GM18526 (cell line): Measurements from ENCODE around the gene LHPP.

ENCODE experiments used
- POLR2A ChIP-seq: IDR thresholded peaks from 3 replicates; pipeline ENCODE4 v1.6.1; 2011; ENCODE audit not compliant: insufficient read length; ENCODE audit errors: extremely low read depth

Gene LHPP

DNA sequence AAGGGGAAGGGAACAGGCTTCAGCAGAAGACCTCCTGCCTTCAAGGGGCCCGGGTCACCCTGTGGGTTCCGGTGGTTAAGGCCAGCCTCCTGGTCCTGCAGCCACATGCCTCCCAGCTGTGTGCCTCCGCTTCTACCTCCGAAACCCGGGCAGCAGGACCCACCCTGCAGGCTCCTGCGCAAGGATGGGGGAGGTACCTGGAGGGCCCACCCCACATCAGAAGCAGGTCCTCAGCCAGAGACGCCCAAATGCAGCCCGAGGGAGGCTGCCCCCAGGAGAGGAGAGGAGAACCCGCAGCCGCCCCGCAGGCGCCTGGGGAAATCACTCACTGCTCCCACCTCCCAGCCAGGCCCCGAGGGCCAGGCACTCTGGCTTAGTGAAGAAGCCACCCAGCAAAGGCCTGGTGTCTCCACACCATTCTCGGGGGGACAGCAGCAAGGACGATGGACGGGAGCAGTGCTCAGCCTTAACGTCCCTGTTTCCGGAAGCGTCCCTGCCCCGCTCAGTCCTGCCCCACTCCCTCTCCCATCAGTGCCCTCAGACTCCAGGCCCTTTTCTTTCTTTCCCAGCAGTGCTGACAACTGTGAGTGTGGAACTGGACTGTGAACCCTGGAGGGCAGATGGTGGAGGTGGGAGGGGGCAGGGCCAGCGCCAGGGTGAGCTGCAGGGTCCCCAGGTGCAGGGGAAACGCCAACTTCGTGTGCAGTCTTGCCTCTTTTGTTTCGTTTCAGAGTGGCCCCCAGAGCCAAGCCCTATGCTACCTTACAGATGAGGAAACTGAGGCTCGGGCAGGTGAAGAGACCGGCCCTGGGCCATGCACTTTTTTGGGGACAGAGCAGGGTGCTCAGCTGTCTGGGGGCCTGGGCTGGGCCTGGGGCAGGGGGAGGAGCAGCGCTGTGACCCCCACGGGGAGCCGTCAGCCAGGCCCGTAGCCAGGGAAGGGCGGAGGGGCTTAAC, 144.5 kb downstream of the LHPP start:
- no peak for TF ChIP-seq POLR2A

GRCh38 chr10:124606822-124607221, 145.2 kb downstream of the LHPP start:
- no peak for TF ChIP-seq POLR2A

- TF ChIP-seq POLR2A: no peak
Observed at GRCh38 chr10:124607693-124608092, 146.1 kb downstream of the LHPP start.

GRCh38 chr10:124608093-124608721, 146.6 kb downstream of the LHPP start:
- TF ChIP-seq POLR2A: no peak

- TF ChIP-seq POLR2A: no peak
Observed at GRCh38 chr10:124609698-124610097, 148.1 kb downstream of the LHPP start.

- TF ChIP-seq POLR2A: no peak
Observed at GRCh38 chr10:124611738-124612137, 150.1 kb downstream of the LHPP start.

DNA sequence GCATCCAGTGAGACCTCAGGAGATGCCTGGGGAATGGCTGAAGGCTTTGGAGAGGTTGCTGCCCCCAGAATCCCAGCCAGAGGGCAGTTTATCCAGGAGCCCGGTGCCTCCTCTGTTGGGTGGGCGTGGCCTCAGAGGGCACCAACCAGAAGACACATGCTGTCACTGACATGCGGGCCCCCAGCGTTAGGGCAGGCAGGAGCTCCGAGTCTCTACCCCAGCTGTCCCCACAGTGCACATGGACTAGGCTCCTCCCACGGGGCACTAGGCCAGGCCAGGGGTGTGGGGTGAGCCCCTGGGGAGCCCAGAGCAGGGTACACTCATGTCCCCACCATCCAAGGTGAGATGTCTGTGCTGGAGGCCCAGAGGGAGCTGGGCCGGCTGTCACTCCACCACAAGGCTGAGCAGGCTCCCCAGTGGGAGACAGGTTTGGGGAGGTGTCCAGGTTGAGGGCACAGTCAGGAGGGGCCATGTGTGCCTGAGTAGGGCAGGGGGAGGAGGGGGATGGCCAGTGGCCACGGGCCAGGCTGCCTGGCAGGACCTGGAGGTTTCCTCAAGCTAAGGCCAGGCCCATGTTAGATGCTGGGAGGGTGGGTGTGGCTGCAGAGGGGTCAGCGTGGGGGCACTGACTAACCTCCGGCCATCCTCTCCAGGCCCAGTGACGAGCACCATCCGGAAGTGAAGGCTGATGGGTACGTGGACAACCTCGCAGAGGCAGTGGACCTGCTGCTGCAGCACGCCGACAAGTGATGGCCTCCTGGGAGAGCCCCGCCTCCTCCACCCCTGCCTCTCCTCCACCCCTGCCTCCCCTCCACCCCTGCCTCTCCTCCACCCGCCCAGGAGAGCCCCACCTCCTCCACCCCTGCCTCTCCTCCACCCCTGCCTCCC, 151.2 kb downstream of the LHPP start:
- no peak for TF ChIP-seq POLR2A

- no peak for TF ChIP-seq POLR2A
Observed at GRCh38 chr10:124614003-124614659, 152.5 kb downstream of the LHPP start.

DNA sequence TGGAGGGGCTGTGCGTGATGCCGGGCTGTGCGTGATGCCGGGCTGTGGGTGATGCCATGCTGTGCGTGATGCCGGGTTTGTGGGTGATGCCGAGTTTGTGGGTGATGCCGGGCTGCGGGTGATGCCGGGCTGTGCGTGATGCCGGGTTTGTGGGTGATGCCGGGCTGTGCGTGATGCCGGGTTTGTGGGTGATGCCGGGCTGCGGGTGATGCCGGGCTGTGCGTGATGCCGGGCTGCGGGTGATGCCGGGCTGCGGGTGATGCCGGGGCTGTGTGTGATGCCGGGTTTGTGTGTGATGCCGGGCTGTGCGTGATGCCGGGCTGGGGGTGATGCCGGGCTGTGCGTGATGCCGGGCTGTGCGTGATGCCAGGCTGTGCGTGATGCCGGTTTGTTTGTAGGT, 153.6 kb downstream of the LHPP start:
- no peak for TF ChIP-seq POLR2A

GRCh38 chr10:124616040-124616835, 154.6 kb downstream of the LHPP start:
- TF ChIP-seq POLR2A: no peak

DNA sequence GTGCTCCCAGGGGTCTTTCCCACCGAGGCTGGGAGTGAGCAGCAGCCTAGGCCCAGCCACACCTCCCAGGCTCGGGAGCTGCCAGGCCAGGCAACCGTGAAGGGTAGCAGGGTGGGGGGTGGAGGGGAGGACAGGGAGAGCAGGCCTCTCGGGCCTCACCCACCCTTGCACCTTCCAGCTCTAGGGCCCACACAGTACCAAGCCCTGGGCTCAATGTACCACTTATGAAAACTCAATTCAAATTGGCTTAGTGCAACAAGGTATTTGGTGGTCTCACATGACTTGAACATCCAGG, 155.2 kb downstream of the LHPP start:
- TF ChIP-seq POLR2A: no peak

- no peak for TF ChIP-seq POLR2A
Observed at GRCh38 chr10:124618470-124619073, 156.9 kb downstream of the LHPP start.

DNA sequence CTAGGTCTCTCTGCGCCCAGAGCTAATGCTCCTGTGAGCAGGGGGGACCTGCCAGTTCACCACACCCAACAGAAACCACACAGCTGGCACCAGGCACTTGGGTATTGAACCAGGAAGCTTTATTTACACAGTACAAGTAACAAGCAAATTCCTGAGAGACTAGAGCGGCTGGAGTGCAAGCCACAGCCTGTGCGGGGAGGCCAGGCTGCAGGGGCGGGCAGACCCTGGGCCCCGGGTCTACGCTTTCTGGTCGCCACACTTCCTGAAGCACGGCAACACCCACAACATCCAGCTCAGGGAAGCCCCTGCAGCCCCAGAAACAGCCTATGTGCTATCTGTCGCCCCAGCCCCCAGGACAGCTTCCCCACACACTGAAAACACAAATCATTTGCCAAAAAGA, 157.6 kb downstream of the LHPP start:
- no peak for TF ChIP-seq POLR2A
